Parietal lobe (tissue), 2 donors: Measurements from ENCODE around the gene EPN1. TPM values are rescaled to one million over a fixed set of nuclear protein-coding genes. Genes with fewer than 3 reads are reported as not detected.

ENCODE experiments used
- small RNA-seq: library from RNA; depleted of rRNA; stranded (forward); fragments of <200 nt; gene quantifications from one replicate; pipeline ENCODE3, GENCODE V24; 2014; ENCODE audit warnings: low replicate concordance
- total RNA-seq: library from RNA; depleted of rRNA; stranded (reverse); fragments of >200 nt; gene quantifications from one replicate; pipeline ENCODE4 v1.2.3, GENCODE V29; 2014

The EPN1 gene
- 33.8 TPM for total RNA-seq

GRCh38 chr19:55674841-55675660 lies at the start of gene EPN1:
EPN1 (plus strand) TSS chr19:55675226; CDS start chr19:55678628, 3,402 bp downstream.

DNA sequence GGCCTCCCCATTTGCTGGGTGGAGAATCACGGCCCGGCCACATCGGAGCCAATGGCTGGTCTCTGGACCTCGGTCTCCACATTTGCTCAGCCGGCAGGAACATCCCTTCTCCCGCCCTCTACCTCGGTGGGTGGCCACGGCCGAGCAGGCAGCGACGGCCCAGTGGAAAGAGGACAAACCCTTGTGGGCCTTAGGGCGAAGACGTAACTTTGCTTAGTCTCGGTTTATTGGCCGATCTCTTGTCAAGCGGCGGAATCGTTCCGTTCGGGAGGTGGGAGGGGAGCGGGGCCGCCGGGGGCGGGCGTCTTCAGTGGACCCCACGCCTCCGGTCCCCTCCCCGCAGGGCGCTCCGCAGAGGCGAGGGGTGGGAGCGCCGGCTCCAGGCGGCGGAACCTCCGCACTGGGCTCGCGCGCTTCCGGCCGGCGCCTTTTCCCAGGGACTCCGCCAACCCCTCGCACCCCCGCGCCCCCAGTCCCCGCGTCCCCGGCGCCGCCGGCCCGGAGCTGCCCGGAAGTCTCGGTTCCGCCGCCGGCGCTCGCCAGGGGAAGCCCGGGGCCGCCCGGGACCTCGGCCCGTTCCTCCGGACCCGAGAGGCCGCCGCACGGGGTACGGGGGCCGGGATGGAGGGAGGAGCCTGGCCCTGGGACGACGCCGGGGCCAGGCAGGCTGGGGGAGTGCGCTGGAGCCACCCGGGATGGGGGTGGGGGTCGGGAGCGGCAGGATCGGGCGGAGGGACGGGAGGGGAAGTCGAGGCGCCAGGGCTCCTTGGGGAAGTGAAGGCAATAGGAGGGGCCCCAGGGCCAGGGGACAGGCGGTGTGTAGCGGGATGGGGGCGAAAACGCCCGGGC lies 34.2 kb upstream of the EPN1 start, which contains the start of gene ZNF580:
Gene ZNF580, plus strand, starts transcription at position 426 of the 849 bp plus-strand sequence. CDS start 1,507 bp downstream, outside the sequence.

DNA sequence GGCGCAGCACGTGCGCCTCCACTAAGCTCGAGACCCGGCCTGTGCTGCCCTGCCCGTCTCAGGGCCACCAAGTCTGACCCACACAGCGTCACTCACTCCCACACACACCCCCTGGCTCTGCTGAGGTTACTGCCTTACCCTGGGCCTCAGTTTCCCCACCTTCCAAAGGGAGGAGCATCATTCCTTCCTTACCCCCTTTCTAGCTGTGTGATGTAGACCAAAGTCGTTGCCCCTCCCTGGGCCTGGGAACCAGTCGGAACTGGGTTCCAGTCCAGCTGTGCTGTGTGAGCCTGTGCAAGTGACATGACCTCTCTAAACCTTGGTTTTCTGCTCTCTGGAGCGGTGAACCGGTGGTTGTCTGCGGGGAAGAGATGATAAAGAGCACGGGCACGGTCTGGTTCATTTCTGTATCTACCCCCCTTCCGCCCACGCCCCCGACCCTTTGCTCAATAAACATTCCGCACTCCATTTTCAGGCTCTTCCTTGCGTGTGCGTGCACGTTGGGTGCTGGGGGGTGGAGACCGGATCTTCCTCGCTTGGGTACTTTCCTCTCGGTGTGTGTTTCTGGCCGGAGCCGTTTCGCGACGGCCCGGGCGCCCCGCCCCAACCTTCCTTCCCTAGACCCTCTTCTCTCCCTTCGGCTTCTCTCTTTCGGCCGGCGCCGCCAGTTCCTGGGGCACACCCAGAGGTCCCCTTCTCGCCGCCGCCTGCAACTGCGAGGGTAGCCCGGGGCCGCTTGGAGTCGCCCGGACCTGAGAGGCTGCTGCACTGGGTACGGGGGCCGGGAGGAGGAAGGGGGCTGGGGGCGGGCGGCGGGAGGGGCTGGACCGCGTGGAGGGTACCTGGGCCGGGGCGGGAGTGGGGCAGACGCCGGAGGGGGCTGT lies 31.8 kb upstream of the EPN1 start, which contains the start of gene ZNF581:
Gene ZNF581, plus strand, starts transcription at position 647 of the 884 bp plus-strand sequence. CDS start 923 bp downstream, outside the sequence.

DNA sequence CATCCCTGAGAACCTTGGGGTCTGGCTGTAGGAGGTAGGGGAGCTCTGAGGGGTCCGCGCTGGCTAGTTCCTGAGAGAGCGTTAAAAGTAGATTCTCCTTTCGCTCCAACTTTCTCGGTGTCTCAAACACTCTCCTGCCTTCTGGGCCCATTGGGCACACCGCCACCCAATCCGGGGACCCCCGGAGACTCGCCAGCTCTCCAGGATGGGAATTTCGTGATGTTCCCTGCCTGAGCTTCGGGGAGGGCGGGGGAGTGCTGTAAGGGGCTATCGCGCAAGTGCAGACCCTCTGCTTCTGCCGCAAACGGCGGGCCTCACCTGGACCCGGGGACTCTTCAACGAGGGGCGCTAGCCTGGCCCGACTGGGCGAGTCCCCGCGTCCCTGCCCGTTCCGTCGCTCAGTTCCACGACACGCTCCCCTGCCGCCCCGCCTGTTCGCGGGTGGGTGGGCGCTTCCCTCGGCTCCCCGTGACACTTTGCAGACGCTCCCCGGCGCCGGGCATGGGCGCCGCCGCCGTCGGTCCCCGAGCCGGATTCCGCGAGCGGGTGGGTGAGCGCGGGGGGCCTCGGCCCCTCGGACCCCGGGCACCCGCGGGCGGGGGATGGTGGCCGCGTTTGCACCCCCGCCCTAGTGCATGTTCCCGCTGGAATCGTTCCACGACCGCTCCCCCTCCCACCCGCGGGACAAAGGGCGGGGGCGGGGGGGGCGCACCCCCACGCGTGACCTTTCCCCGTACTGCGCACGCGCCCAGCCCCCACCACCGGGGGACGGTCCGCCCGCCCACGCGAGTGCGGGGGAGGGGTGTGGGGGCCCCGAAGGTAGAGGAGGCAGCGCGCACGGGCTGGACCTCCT lies 27.1 kb upstream of the EPN1 start, which contains the start of gene CCDC106:
Gene CCDC106, plus strand, starts transcription at position 481 of the 853 bp plus-strand sequence. CDS start 835 bp downstream, outside the sequence.

GRCh38 chr19:55654868-55655647 lies 20.0 kb upstream of the EPN1 start, which contains the start of gene U2AF2:
U2AF2 (plus strand) TSS chr19:55655035; CDS start chr19:55655105, 70 bp downstream.

GRCh38 chr19:55738302-55738701 lies 63.3 kb downstream of the EPN1 start, which contains the start of gene NLRP9:
NLRP9 (minus strand) TSS chr19:55738402; CDS start chr19:55738374, 28 bp downstream.

DNA sequence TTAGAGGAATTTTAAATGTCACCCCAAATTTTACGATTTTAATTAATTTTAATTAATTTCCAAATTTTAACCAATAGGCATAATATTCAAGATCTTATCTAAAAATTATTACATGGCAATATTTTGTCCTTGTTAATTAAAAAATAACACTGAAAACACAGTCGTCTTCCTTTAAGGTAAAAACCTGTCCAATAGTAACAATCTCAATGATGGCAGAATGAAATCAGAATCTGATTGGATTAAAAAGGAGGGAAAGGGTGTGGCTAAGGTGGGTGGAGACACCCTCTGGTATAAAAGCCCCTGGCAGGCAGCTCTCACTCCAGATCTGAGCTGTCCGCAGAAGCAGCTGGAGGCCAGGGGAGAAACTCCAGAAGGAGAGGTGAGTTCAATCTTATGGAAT lies 83.8 kb downstream of the EPN1 start, which contains the start of gene RFPL4A:
Gene RFPL4A, plus strand, starts transcription at position 301 of the 400 bp plus-strand sequence. CDS start 2,704 bp downstream, outside the sequence.

Small RNA genes within 50 kb of the gene (small RNA-seq; reads per million reads assigned to genes)
- not detected for gene AC010525.2

Other genes with a start within 250 kb of the EPN1 start
- gene SHISA7, start 231.9 kb upstream of the EPN1 start, total RNA-seq = 8.5 TPM
- gene ISOC2, start 213.6 kb upstream of the EPN1 start, total RNA-seq = 13.1 TPM
- not detected for gene C19orf85, start 210.5 kb upstream of the EPN1 start, total RNA-seq
- gene ZNF628, start 198.6 kb upstream of the EPN1 start, total RNA-seq = 1.6 TPM
- gene NAT14, start 190.0 kb upstream of the EPN1 start, total RNA-seq = 12.5 TPM
- gene SSC5D, start 186.8 kb upstream of the EPN1 start, total RNA-seq = 0.63 TPM
- gene SBK2, start 138.1 kb upstream of the EPN1 start, total RNA-seq = not detected
- gene SBK3, start 129.7 kb upstream of the EPN1 start, total RNA-seq = not detected
- gene ZNF579, start 94.4 kb upstream of the EPN1 start, total RNA-seq = 2.8 TPM
- 3.8 TPM for gene FIZ1, start 75.7 kb upstream of the EPN1 start, total RNA-seq
- gene ZNF524, start 74.9 kb upstream of the EPN1 start, total RNA-seq = 4.7 TPM
- 3.1 TPM for gene ZNF865, start 69.6 kb upstream of the EPN1 start, total RNA-seq
- 4.7 TPM for gene ZNF784, start 50.7 kb upstream of the EPN1 start, total RNA-seq
- gene ZNF580, start 34.2 kb upstream of the EPN1 start, total RNA-seq = 7.2 TPM
- 10.3 TPM for gene ZNF581, start 31.6 kb upstream of the EPN1 start, total RNA-seq
- gene CCDC106, start 27.0 kb upstream of the EPN1 start, total RNA-seq = 9.7 TPM
- gene U2AF2, start 20.2 kb upstream of the EPN1 start, total RNA-seq = 76.7 TPM
- not detected for gene NLRP9, start 63.2 kb downstream of the EPN1 start, total RNA-seq
- gene RFPL4A, start 83.9 kb downstream of the EPN1 start, total RNA-seq = not detected
- not detected for gene RFPL4AL1, start 93.9 kb downstream of the EPN1 start, total RNA-seq
- gene NLRP11, start 156.8 kb downstream of the EPN1 start, total RNA-seq = not detected
- gene NLRP4, start 161.3 kb downstream of the EPN1 start, total RNA-seq = not detected